Activated CD8-positive, alpha-beta T cell treated with anti-CD3 and anti-CD28 coated beads, Interleukin-2, amount 10 ng/mL, durations not matched to agents 7 days and 5 days (primary cell): ENCODE measurements around the gene DPP9. TPM values are rescaled to one million over a fixed set of nuclear protein-coding genes. Genes with fewer than 3 reads are reported as not detected.
"Not testable (repeated sequence)": the region's sequence is repeated elsewhere in the genome, so short reads cannot be mapped to it uniquely, and the experiment has no call there.

Source experiments
- ATAC-seq: fragments of 150-1000 bp; cut with Tn5 transposase; one replicate; pipeline ENCODE4 v1.10.0; 2021; ENCODE audit warnings: moderate library complexity
- CTCF ChIA-PET: fragments of 350-600 bp; sonication (Branson Sonifier 250); formaldehyde crosslinking; loops from one replicate; lab custom pipeline; 2021; ENCODE audit warnings: antibody characterized with exemption; lab: Charles Lee
- POLR2A ChIA-PET: fragments of 350-600 bp; sonication (Branson Sonifier 250); formaldehyde crosslinking; loops from one replicate; lab custom pipeline; 2021; ENCODE audit warnings: antibody characterized with exemption; lab: Charles Lee
- DNase-seq: peaks from one replicate; pipeline ENCODE4 v3.0.0-alpha.2; 2020
- H3K27ac Mint-ChIP-seq: one replicate; pipeline ENCODE4 v1.8.0; 2021; ENCODE audit warnings: mild to moderate bottlenecking, mixed read lengths
- H3K27me3 Mint-ChIP-seq: one replicate; pipeline ENCODE4 v1.8.0; 2021; ENCODE audit warnings: low read depth, mixed read lengths
- H3K36me3 Mint-ChIP-seq: one replicate; pipeline ENCODE4 v1.8.0; 2021; ENCODE audit warnings: low read depth, mixed read lengths
- H3K4me1 Mint-ChIP-seq: one replicate; pipeline ENCODE4 v1.8.0; 2021; ENCODE audit warnings: low read depth, mixed read lengths
- H3K4me3 Mint-ChIP-seq: one replicate; pipeline ENCODE4 v1.8.0; 2021; ENCODE audit warnings: mild to moderate bottlenecking, mixed read lengths
- H3K9me3 Mint-ChIP-seq: one replicate; pipeline ENCODE4 v1.8.0; 2022; ENCODE audit warnings: mixed read lengths; ENCODE audit not compliant: insufficient read depth
- total RNA-seq, 2 experiments: library from RNA; stranded (reverse); gene quantifications; one replicate each; pipeline ENCODE4 v1.2.3, GENCODE V29; 2021

DPP9 gene
- total RNA-seq, 2 experiments from 2014 or later = 99.2 to 103 TPM

GRCh38 chr19:4717191-4717965 lies 6.3 kb downstream of the DPP9 start:
- no peak for DNase-seq
- Mint-ChIP-seq H3K27ac (no peak overlapping the region), H3K9me3 (no peaks in the 10 kb centered on the region), H3K4me3 (no peak overlapping the region), H3K27me3 (no peaks in the 10 kb centered on the region), H3K36me3 (peaks cover 56% of the 10 kb centered on the region), H3K4me1 (peaks cover 22% of the 10 kb centered on the region)
- ChIA-PET CTCF (interaction anchor here (1.7 kb wide), 1 partner anchor 81 kb away, joined by 5 read pairs; no protein-coding TSS in a partner anchor), POLR2A (interaction anchor here (0.6 kb wide), 1 partner anchor 73 kb away, joined by 3 read pairs; no protein-coding TSS in a partner anchor)
- no peak for ATAC-seq

- ATAC-seq (no peak), DNase-seq (no peak)
- ChIA-PET POLR2A (no interaction called here), CTCF (no interaction called here)
- H3K4me3 Mint-ChIP-seq = no peak overlapping the region
- H3K27me3 Mint-ChIP-seq = no peaks in the 10 kb centered on the region
- no peak overlapping the region for H3K27ac Mint-ChIP-seq
- peaks cover 61% of the 10 kb centered on the region for H3K36me3 Mint-ChIP-seq
- H3K4me1 Mint-ChIP-seq = peaks cover 12% of the 10 kb centered on the region
- no peaks in the 10 kb centered on the region for H3K9me3 Mint-ChIP-seq
These were observed 8.0 kb downstream of the DPP9 start for GRCh38 chr19:4715529-4716221.

GRCh38 chr19:4715178-4715528 lies 8.5 kb downstream of the DPP9 start:
- ATAC-seq, POLR2A ChIA-PET, DNase-seq, H3K4me3 Mint-ChIP-seq, H3K9me3 Mint-ChIP-seq, H3K27ac Mint-ChIP-seq, H3K27me3 Mint-ChIP-seq, CTCF ChIA-PET: not testable (repeated sequence)
- peaks cover 59% of the 10 kb centered on the region for H3K36me3 Mint-ChIP-seq
- peaks cover 12% of the 10 kb centered on the region for H3K4me1 Mint-ChIP-seq

- peaks cover 20% of the 10 kb centered on the region for H3K4me1 Mint-ChIP-seq
- no peaks in the 10 kb centered on the region for H3K9me3 Mint-ChIP-seq
- CTCF ChIA-PET = no interaction called here
- no peaks in the 10 kb centered on the region for H3K27me3 Mint-ChIP-seq
- POLR2A ChIA-PET = no interaction called here
- H3K4me3 Mint-ChIP-seq = no peak overlapping the region
- DNase-seq (no peak), ATAC-seq (no peak)
- no peak overlapping the region for H3K27ac Mint-ChIP-seq
- peaks cover 61% of the 10 kb centered on the region for H3K36me3 Mint-ChIP-seq
These were observed 9.6 kb downstream of the DPP9 start for GRCh38 chr19:4714016-4714415.

- H3K27ac Mint-ChIP-seq = no peak overlapping the region
- ATAC-seq = no peak
These were observed 10.2 kb downstream of the DPP9 start for GRCh38 chr19:4713384-4713951.

GRCh38 chr19:4712771-4713170 lies 10.9 kb downstream of the DPP9 start:
- H3K9me3 Mint-ChIP-seq = no peaks in the 10 kb centered on the region
- ChIA-PET CTCF (interaction anchor here (0.6 kb wide), 1 partner anchor 19 kb away, joined by 3 read pairs; no protein-coding TSS in a partner anchor), POLR2A (no interaction called here)
- H3K4me1 Mint-ChIP-seq = peaks cover 23% of the 10 kb centered on the region
- DNase-seq (no peak), ATAC-seq (no peak)
- H3K4me3 Mint-ChIP-seq = no peak overlapping the region
- H3K27me3 Mint-ChIP-seq = no peaks in the 10 kb centered on the region
- no peak overlapping the region for H3K27ac Mint-ChIP-seq
- peaks cover 57% of the 10 kb centered on the region for H3K36me3 Mint-ChIP-seq

More at GRCh38 chr19:4713384-4713951, 10.2 kb downstream of the DPP9 start:
- Mint-ChIP-seq H3K4me1 (peaks cover 22% of the 10 kb centered on the region), H3K9me3 (no peaks in the 10 kb centered on the region), H3K27me3 (no peaks in the 10 kb centered on the region), H3K4me3 (no peak overlapping the region), H3K36me3 (peaks cover 58% of the 10 kb centered on the region)
- POLR2A ChIA-PET = interaction anchor here (0.5 kb wide), 1 partner anchor 193 kb away, joined by 4 read pairs; no protein-coding TSS in a partner anchor
- no peak for DNase-seq
- CTCF ChIA-PET = interaction anchor here (0.6 kb wide), 1 partner anchor 19 kb away, joined by 3 read pairs; no protein-coding TSS in a partner anchor

- DNase-seq (no peak), ATAC-seq (no peak)
- ChIA-PET CTCF (no interaction called here), POLR2A (no interaction called here)
- Mint-ChIP-seq H3K27me3 (no peaks in the 10 kb centered on the region), H3K4me1 (peaks cover 23% of the 10 kb centered on the region), H3K36me3 (peaks cover 49% of the 10 kb centered on the region), H3K27ac (peak overlapping the region; percentile 20), H3K4me3 (no peak overlapping the region), H3K9me3 (no peaks in the 10 kb centered on the region)
These were observed 12.4 kb downstream of the DPP9 start for GRCh38 chr19:4711211-4711610.

GRCh38 chr19:4710281-4710600 lies 13.4 kb downstream of the DPP9 start:
- Mint-ChIP-seq H3K27ac (no peak overlapping the region), H3K36me3 (peaks cover 43% of the 10 kb centered on the region), H3K4me1 (peaks cover 23% of the 10 kb centered on the region), H3K9me3 (no peaks in the 10 kb centered on the region), H3K4me3 (no peak overlapping the region), H3K27me3 (no peaks in the 10 kb centered on the region)
- CTCF ChIA-PET = no interaction called here
- ATAC-seq (no peak), DNase-seq (no peak)
- POLR2A ChIA-PET = no interaction called here

GRCh38 chr19:4709440-4710280 lies 14.0 kb downstream of the DPP9 start:
- DNase-seq (no peak), ATAC-seq (no peak)
- Mint-ChIP-seq H3K4me1 (peaks cover 23% of the 10 kb centered on the region), H3K4me3 (no peak overlapping the region), H3K27ac (peak overlapping the region; percentile 80), H3K27me3 (no peaks in the 10 kb centered on the region), H3K9me3 (no peaks in the 10 kb centered on the region), H3K36me3 (peaks cover 40% of the 10 kb centered on the region)
- POLR2A ChIA-PET = no interaction called here
- CTCF ChIA-PET = interaction anchor here (0.8 kb wide), 1 partner anchor 100 kb away, joined by 4 read pairs; no protein-coding TSS in a partner anchor

GRCh38 chr19:4707956-4708650 lies 15.5 kb downstream of the DPP9 start:
- Mint-ChIP-seq H3K36me3 (peaks cover 41% of the 10 kb centered on the region), H3K27me3 (no peaks in the 10 kb centered on the region), H3K9me3 (no peaks in the 10 kb centered on the region), H3K4me1 (peaks cover 23% of the 10 kb centered on the region), H3K4me3 (no peak overlapping the region), H3K27ac (peak overlapping the region; percentile 62)
- CTCF ChIA-PET = no interaction called here
- POLR2A ChIA-PET = no interaction called here
- ATAC-seq (no peak), DNase-seq (no peak)

- DNase-seq (no peak), ATAC-seq (no peak)
- CTCF ChIA-PET = no interaction called here
- no peak overlapping the region for H3K27ac Mint-ChIP-seq
- no peaks in the 10 kb centered on the region for H3K9me3 Mint-ChIP-seq
- peaks cover 38% of the 10 kb centered on the region for H3K36me3 Mint-ChIP-seq
- POLR2A ChIA-PET = no interaction called here
- H3K4me1 Mint-ChIP-seq = peaks cover 23% of the 10 kb centered on the region
- no peak overlapping the region for H3K4me3 Mint-ChIP-seq
- H3K27me3 Mint-ChIP-seq = no peaks in the 10 kb centered on the region
These were observed 16.3 kb downstream of the DPP9 start for GRCh38 chr19:4707322-4707721.
